NCI-H1105 (cell line): Measurements from ENCODE around the gene PLA2G2C.
A peak's percentile ranks its signal among the peaks of the same experiment; 100 is the strongest.

Source experiments
- DNase-seq: peaks from one replicate; lab custom pipeline; 2025; lab: John Stamatoyannopoulos, UW

The PLA2G2C gene

DNA sequence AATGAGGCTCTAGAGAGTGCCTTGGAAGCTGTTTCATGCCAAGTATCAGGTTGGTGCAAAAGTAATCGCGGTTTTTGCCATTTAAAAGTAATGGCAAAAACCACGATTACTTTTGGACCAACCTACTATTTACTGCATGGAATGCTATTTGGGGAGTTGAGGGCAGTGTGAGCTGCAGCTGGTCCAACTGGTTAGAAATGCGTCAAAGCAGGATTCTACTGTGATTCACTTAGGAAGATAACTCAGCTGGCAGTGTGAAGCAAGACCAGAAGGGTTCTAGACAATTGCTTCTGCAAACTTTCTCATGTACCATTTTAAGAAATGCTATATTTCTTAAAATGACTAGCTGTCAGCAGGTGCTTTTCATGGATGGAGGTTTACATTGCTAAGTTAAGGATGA, 21.2 kb upstream of the PLA2G2C start:
- DNase-seq = no peak

DNA sequence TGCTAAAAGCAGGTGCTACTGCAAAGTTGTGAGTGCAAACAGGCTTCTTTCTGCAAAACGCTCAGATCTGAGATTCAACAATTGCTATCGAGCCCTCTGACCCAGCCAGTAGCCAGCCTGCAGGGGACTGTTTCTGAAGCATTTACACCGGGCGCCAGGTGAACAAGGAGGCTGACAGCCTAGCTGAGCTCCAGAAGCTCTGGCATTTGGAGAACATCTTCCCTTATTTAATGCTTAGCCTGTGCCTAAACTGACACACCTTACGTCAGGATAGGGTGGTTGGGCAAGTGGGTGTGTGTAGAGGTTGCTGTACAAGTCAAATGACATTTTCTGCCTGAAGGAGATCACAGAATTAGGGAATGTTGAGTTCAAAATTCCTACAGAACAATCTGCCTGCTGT, 15.8 kb upstream of the PLA2G2C start:
- DNase-seq = no peak

DNA sequence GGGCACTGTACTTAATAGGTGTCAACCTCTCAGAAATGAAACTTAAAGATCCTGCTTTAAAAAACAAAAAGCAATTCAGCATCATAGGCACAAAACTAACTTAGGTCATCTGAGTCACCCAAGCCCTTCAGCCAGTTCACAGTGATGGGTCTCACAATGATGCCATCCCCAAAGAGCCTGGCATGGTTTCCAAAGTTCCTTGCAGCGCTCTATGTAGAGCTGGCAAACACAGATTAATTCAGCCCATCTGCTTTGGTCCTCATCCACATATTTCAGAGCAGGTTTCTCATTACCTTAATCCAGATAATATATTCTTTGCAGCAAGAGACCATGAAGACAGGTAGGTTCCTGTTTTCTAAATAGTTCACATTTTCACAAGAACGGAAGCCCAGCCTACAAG, 14.6 kb upstream of the PLA2G2C start:
- no peak for DNase-seq

DNA sequence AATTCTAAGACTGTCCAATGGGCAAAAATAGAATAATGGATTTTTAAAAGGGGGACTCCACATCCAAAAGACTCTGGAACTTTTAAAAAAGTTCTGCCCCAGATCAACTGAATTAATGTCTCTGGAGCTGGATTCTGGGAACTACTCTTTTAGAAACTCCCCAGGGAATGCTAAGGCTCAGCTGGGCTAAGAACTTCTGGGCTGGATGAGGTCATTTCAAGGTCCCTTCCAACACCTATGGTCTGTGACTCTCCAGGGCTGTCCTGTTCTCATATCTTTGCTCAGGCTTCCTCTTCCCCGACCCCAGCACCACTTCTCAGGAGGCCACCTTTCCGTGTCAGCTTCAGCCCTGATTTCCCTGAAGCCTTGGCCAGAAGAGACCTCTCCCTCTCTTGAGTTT, 13.5 kb upstream of the PLA2G2C start:
- no peak for DNase-seq

DNA sequence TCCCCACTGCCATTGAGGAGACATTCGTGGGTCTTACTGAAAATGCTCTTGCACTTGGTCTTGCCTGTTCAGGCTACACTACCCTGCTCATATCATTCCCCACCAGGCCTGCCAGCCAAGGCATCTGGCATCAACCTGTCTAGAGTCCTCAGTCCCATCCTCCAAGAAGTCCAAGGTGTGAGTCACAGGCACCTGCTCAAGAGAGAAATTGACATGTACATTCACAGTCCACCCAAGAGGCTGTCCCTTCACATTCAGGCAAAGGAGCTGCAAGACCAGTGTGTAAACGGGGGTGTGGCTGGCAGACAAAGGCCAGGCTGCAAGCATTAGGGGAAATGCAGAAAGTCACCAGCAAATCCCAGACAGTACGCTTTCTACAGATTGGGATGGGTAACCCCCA, 13.1 kb upstream of the PLA2G2C start:
- no peak for DNase-seq

DNA sequence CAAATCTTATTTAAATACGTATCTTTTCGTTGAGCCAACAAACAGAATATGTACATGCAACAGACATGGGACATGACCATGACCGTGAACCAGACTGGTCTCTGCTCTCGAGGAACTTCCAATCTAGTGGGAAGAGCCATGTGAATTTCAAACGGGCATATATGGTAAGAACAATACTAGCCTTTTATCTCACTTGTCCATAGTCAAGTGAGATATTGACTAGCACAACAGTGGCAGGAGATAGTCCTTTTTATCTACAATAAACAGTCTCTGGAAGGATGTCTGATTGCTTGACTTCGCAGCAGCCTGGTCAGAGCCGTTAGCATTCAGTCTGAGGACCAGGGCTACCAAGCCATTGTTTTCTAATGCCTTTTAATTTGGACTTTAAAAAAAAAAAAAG, 12.6 kb upstream of the PLA2G2C start:
- no peak for DNase-seq

DNA sequence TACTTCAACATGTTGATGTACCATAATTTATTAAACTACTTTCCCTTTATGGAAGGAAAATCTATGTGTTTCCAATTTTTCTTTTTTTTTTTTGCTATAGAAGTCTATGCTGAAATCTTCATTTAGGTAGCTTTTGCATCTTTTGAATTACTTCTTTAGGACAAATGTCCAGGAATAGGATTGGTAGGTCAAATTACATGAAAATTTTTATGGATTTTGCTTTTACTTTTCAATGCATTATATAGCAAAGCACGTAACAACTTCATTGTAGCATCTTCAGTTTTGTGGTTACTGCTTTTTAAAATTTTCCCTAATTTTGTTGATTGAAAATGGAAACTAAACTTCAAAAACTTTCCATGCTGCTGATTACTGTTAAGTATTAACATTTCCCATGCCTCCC, 12.0 kb upstream of the PLA2G2C start:
- DNase-seq = no peak

DNA sequence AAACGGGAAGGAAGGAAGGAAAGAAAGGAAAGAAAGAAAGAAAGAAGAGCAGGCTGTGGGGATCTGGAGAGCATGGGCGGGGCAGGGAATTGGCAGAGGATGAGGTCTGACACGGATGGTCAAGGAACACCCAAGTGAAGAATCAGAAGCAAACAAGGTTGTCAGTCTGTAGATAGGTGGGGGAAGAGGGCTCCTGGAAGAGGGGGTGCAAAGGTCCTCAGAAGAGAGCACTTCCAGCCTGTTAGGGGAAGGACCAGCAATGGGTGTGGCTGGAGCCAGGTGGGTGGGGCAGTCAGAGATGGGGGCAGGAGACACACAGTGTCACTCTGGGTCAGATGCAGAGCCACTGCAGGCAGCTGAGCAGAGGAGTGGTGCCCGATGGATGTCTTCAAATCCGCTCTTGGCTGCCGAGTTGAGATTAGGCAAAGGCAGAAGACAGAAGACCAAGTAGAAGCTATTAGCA, 11.0 kb upstream of the PLA2G2C start:
- no peak for DNase-seq

DNA sequence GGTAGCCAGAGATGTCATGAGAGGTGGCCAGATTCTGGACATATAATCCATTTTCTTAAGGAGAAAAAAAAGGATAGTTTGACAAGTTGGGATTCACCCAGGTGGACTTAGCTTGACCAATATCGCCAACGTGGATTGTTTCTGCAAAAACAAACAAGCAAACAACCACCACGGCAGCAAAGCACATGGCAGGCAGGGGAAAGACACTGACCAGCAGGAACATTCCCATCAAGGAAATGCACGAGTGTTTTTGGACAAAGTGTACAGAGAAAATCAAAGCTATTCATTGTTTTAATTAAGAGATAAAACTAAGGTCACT, 9.1 kb upstream of the PLA2G2C start:
- no peak for DNase-seq

DNA sequence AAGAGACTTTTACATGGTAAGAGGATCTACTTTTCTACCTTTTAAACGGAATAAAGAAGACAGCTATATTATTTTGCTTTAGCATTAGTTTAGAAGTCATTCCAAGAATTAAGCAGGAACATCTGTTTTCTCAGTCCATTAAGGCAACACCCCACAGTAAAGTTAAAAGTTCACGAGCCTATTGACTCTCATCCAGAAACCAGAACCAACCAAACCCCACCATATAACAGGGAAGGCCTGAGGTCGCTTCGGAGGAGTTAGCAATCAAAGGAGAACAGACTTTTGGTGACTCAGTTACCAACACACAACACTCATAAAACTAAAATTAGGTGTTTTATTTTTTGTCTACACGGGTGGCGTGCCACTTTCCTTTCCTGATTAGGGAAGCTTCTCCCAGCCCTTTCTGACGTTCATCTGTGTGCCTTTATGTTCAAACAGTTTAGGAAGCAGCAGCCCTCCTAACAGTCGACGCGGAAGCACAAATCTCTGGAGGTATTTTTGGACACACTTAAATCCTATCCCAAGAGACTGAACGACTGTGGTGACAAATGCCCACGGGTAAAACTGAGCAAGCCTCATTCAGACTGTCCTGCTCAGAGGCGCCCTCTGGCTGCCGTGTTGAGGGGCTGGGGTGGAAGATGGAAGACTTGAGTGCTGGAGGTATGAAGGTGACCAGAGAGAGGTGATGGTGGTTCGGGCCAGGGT, 8.6 kb upstream of the PLA2G2C start:
- peak; percentile 38 for DNase-seq

DNA sequence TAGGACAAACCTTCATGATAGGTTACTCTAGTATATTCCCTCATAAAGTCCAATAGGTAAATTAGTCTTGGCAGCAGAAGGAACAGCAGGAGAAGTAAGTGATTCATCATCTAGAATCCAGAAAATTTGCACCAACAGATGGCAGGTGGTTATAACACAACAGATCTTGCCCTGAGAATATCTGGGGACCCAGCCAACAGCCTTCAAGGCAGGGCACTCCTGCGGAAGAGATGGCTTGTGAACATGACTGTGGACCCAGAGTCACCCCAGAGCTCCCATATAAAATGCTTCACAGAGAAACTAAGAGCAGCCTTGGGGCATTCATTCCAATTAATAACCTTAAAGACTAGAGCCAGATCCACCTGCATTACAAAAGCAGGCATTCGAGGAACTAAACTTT, 7.9 kb upstream of the PLA2G2C start:
- DNase-seq = no peak

DNA sequence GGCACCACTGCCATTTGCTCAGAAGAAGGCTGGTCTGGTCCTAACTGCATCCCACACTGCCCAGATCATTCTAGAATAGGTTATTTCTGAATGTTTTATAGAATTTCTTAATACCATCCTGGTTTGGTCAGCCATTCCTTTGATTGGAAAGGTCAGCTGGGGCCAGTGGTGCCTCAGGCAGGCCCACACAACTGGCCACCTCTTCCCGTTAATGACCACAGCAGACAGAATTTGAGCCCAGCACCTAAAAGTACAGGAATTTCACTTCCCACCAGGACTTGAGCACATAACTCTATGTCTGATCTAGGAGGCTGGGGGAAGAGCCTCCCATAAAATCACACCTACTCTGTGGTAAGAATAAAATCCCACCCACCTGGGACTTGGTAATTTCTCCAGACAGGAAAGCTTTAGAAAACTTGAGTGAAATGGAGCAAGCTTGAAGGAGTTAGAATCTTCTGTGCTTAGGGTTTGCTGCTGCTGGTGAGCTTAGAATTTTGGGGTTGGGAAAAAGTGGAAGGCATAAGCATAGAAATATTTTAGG, 6.6 kb upstream of the PLA2G2C start:
- DNase-seq = no peak

DNA sequence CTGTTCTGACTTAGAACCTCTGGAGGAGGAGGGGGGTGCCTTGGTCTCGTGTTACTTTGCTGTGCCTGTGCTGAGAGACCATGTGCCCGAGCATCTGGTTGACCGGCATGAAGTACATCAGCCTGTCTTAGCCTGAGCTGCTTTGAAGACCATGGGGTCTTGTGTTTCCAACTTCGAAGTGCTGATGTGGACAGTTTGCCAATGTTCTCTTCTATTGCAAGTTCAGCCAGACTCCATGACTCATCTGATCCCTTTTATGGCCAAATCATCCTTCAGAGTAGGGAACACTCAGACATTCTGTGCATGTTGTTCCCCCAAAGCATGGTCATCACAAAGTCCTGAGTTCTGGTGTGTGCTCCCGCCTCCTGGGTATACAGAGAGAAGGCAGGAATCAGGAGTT, 6.0 kb upstream of the PLA2G2C start:
- no peak for DNase-seq

DNA sequence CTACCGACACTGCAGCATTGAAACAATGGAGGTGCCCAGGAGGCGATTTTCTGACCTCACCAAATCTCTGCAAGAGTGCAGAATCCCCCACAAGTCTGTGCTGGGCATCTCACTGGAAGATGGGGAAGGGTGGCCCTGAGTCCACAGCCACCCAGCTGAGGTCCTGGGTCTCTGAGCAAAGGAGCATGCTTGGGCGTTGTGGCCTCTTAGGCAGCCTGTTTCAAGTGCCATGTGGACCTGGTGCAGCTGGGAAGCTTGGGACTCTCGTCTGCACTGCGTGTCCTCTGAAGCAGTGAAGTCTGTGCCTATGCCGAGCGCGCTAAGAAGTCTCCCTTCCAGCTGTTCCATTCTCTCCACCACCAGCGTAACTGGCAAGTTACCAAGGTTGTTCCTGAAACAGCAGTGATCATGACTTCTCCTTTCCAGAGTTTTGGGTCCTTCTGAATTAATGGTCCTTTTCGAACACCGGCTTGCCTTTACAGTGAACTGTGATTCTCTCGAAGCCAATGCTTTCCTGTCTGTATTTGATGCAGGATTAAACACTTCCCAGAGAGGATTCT, 5.0 kb upstream of the PLA2G2C start:
- DNase-seq = no peak

DNA sequence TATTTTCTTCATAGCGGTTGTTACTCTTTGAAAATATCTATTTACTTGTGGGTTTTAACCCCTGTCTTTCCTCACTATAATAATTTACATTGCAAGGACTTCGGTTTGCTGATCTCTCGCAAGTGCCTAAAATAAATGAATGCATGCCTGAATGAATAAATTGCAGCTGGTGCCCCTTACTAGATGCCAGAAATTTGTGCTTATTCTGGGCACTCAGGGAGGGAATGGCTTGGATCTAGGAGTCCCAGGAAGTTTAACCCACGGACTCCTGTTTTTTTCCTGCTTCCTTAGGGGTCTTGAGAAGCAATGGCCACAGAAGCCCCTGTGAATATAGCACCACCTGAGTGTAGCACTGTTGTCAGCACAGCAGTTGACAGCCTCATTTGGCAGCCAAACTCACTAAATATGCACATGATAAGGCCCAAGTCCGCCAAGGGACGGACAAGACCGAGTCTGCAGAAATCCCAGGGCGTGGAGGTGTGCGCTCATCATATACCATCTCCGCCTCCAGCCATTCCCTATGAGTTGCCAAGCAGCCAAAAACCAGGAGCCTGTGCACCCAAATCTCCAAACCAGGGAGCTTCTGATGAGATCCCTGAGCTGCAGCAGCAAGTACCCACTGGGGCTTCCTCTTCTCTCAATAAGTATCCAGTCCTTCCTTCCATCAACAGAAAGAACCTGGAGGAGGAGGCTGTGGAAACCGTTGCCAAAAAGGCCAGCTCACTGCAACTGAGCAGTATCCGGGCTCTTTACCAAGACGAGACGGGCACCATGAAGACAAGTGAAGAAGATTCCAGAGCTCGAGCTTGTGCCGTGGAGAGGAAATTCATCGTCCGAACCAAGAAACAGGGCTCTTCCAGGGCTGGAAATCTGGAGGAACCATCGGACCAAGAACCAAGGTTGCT, 4.2 kb upstream of the PLA2G2C start:
- DNase-seq = no peak

DNA sequence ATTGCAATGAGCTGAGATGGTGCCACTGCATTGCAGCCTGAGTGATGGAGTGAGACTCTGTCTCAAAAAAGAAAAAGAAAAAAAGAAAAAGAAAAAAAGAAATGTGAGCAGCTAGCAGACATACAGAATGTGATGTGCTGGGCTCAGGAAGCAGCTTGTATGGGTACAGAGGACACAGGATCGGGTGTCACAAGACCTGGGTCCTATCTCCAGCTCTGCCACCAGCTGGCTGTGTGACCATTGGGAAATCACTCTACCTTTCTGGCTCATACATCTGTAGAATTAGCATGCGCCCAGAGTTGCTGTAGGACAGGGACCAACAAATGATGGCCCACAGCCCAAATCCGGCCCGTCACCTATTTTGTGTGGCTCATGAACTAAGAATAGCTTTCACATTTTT, 3.3 kb upstream of the PLA2G2C start:
- no peak for DNase-seq

DNA sequence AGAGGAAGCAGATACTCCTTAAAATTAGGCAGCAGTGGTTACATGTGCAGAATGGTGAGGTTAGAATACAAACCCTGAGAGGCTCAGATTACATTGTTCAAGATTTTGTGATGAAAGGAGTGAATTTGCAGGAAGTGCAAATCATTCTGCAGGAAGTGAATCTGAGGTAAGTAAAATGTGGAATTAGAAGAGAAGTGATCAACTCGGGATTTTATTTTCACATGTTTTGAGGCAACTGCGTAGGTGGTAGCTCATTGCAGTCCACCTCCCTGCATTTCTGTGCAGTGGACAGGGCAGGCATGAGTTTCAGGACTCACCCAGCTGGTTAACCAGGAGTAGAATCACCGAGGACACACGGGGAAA, 2.1 kb upstream of the PLA2G2C start:
- DNase-seq = no peak

DNA sequence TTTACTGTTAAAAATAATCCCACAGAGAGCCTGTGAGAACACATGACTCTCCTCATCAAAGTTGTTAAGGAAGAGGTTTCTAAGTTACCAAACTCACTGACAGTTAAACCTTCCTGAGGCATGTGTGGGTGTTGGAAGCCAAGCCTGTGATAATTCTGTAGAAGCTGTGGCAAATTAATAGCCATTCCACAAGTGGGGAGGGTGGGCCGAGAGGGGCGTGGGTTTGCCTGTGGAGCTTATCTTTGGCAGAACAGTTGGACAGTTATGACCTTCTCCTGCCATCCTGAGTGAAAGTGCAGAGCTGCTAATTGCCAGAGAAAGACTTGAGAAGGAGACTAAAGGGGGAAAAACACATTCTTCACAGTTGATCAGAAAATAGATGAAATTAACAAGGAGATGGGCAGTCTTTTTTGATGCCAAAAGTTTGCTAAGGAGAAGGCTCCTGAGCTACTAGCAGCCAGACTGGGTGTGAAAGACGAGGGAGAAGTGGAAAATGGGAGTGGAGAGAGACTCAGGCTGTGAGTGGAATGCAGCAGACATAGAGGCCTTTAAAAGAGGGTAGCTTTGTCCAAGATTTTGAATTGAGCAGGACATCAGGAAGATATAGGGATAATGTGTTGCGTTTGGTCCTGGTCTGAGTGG, 1.6 kb upstream of the PLA2G2C start:
- DNase-seq = no peak

DNA sequence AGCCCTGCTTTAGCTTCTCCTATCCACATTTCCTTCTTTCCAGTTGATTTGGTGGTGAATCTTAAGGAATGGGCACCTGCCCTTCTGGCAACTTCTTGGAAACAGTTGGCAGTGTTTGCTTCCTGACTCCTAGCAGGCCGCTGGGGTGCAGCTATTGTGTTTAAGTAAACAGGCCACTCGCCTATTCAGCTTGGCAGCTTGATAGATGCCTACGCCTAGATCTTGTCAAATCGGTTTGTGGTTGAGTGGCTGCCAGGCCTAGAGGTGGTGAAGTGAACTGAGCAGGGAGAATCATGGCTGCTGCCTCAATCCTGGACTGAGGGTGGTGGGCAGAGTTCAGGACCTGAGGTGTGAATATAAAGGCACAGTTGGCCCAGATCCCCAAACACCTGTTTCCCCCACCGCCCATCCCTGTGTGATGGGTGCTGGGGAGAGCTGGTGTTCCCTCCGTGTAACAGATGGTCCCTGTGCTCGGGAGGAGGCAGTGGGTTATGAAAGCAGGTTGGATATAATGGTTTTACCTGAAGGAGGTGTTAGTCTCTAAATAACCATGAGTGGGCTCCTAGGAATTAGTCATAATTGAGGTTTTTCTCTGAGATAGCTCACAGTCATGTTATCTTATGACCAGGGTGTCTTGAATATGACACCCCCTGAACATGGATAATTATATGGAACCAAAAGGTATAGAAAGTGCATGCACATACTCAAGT, 940 bp upstream of the PLA2G2C start:
- peak; percentile 5 for DNase-seq

DNA sequence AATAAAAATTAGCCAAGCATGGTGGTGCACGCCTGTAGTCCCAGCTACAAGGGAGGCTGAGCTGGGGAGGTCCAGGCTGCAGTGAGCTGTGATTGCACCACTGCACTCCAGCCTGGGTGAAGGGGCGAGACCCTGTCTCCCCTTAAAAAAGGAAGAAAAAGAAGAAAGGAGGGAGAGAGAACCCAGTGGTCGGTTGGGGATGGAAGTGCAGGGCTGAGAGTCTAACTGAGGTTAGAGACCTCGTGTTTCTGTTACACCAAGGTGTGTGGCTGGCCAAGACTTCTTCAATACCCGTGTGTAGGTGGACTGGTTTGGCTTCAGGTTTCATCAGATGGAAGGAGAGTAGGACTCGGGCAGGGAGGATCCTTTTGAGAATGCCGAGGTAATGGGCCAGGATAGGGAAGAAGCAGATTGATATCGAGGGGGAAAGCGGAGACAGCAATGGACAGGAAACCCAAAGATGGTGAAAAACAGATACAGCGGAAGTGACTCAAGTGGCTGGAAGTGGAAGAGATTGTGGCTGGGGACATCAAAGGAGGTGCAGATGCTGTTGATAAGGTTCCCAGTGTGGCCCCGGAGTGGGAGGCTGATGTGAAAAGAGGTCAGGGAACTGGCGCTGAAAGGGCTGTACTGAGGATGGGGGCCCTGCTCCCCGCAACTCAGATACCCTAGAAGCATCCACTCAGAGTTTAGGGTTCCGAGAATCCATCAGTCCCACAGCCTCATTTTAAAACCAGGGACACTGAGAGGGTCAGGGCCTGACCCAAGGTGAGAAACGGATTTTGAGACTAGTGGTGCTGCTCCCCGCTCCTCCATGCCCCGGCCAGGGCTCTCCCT, 1.1 kb downstream of the PLA2G2C start:
- DNase-seq = no peak

DNA sequence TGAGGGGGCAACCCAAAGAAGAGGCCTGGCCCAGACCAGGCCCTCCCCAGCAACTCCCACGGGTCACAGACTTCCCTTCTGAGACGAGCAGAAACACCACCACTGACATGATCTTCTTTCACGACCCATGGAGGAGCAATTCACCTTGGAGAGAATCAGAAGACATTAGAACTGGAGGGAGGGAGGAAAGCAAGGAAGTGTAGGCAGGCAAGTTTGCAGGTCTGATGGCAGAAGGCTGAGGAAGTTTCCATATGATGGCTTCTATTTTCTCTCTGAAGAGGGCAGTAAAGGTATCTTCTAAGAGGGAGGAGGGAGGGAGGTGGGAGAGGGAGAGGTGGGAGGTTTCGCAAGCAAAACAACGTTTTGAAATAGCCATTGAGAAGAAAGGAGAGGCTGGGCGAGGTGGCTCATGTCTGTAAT, 1.8 kb downstream of the PLA2G2C start:
- DNase-seq = no peak
